GM12801 (cell line): ENCODE measurements around the gene ZBTB32.
A peak's percentile ranks its signal among the peaks of the same experiment; 100 is the strongest.

Experiments
- TF ChIP-seq, protein P1 (sequence below): IDR thresholded peaks from one replicate; pipeline ENCODE4 v1.5.1; 2011; ENCODE audit warnings: control low read depth; ENCODE audit not compliant: insufficient read length; ENCODE audit errors: extremely low read depth

Gene ZBTB32

DNA sequence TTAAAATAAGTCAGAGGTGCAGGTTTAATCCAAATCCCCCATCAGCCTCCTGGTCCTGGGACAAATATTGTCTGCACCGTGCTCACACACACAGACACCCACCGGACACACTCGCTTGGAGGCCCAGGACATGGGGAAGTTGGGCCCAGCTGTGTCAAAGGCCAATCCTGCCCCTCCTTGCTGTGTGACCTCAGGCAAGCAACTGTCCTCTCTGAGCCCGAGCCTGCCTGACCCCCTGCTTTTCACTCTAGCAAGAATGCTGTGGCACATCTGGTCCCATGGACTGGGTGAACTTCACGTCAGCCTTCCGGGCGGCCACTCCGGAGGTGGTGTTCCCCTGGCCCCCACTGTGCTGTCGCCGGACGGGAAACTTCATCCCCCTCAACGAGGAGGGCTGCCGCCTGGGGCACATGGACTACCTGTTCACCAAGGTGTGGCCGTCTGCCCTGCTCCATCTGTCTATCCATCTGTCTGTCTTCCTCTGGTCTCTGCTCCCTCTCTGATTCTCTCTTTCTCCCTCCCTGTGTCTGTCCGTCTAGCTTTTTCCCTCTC, 28.7 kb upstream of the ZBTB32 start:
- TF ChIP-seq, protein P1, sequence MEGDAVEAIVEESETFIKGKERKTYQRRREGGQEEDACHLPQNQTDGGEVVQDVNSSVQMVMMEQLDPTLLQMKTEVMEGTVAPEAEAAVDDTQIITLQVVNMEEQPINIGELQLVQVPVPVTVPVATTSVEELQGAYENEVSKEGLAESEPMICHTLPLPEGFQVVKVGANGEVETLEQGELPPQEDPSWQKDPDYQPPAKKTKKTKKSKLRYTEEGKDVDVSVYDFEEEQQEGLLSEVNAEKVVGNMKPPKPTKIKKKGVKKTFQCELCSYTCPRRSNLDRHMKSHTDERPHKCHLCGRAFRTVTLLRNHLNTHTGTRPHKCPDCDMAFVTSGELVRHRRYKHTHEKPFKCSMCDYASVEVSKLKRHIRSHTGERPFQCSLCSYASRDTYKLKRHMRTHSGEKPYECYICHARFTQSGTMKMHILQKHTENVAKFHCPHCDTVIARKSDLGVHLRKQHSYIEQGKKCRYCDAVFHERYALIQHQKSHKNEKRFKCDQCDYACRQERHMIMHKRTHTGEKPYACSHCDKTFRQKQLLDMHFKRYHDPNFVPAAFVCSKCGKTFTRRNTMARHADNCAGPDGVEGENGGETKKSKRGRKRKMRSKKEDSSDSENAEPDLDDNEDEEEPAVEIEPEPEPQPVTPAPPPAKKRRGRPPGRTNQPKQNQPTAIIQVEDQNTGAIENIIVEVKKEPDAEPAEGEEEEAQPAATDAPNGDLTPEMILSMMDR, result no peak

DNA sequence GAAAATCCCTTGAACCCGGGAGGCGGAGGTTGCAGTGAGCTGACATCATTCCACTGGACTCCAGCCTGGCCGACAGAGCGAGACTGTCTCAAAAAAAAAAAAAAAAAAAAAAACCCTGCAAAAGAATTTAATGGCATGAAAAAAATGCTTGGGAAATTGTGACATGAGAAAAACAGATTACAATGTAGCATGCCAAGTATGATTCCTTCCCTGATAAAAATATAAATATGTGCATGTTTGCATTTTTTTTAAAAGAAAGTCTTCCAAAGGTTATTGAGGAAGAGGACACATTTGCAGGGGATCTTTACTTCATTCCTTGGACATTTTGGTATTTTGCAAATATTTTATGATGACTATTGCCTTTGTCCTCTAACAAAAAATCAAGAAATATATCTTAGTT, 14.5 kb upstream of the ZBTB32 start:
- TF ChIP-seq, protein P1, result no peak

DNA sequence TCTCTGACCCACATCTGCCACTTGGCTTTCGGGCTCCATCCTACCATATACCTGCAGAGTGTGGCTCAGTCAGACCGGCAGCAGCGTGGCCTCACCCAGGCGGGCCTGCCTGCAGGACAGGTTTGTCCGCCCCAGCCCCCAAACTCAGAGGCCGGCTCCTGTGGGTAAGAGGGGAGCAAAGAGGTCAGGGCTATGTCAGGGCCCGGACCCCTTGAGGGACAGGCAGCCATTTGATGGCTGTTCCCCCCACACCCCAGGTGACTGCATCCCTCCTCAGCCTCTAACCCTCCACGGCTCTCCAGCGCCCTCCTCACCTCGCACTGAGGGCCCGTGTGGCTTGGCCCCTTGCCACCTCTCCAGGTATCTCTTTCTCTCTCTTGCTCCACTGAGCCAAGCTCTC, 12.3 kb upstream of the ZBTB32 start:
- TF ChIP-seq, protein P1, result no peak

DNA sequence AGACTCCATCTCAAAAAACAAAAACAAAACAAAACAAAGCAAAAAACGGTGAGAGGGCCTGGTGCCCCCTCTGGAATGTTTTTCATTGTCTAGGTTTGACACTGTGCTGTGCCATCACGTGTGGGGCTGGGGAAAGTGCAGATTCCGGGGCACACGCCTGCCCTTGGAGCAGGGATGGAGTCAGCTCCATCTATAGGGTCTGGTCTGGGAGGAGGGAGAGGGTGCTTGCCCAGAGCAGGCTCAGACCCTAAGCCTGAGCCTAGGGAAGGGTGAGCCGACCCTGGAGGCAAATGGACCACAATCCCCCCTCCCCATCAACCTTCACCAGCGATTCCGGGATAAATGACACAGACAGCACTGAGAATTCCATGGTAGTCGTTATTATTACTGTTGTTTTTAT, 10.9 kb upstream of the ZBTB32 start:
- TF ChIP-seq, protein P1, result no peak

DNA sequence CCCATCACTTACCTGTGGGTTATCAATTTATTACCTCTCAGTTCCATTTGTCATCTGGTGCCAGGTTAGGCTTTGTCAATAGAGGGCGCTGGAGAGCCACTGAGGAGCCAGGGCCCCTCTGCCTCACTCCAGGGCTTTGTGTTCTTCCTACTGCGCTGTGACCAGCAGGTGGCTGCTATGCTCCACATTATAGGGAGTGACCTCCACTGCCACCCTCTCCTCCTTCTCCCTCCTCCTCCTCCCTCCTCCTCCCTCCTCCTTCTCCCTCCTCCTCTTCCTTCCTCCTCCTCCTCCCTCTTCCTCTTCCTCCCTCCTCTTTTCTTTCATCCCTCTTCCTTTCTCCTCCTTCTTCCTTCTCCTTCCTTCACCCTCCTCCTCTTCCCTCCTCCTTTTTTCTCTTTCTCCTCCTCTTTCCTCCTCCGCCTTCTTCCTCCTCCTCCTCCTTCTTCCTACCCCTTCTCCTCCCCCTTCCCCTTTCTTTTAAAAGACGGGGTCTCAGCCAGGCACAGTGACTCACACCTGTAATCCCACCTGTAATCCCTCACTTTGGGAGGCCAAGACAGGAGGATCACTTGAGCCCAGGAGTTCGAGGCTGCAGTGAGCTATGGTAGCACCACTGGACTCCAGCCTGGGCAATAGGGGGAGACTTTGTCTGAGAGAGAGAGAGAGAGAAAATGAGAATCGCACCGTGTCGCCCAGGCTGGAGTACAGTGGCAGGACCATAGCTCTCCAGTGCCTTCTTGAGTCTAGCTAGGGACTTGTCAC, 10.3 kb upstream of the ZBTB32 start:
- TF ChIP-seq, protein P1, result peak; percentile 98

DNA sequence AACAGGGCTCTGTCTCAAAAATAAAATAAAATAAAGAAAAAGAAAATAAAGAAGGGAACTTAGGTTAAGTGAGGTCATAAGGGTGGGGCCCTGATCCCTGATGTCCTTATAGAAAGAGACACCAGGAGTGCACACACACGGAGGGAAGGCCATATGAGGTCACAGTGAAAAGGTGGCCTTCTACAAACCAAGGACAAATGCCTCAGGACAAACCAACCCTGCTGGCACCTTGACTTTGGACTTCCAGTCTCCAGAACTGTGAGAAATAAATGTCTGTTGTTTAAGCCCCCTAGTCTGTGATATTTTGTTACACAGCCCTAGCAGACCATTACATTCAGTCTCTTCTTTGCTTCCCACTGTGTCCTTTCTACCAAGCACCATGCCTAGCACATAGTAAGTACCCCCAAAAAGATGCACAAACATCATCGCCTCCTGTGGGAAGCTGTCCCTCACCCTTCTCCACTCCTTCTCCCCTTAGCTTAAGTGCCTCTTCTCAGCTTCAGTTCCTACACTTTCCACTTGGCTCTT, 8.4 kb upstream of the ZBTB32 start:
- TF ChIP-seq, protein P1, result no peak

DNA sequence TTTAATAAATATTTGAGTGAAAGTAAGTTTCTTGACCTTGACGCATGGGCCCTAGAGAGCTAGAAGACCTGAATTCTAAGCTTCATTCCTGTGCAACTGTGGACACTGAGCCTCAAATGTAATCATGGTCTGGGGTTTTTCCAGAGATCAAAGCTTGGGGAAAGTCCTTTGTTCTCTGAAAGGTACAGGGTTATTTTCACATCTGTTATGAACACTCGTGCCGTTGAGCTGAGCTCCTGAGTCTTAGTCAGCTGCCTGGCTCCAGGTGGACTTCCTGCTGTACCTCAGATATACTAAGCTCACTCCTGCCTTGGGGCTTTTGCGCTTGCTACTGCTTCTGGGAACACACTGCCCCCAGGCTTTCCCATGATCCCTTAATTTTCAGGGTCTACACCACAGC, 7.5 kb upstream of the ZBTB32 start:
- TF ChIP-seq, protein P1, result no peak
